Measurements from ENCODE around the gene TCF7. TPM values are rescaled to one million over a fixed set of nuclear protein-coding genes. Genes with fewer than 3 reads are reported as not detected.

The TCF7 gene
- polyA plus RNA-seq, 2 of the 4 experiments (the other 2 are of a cell fraction) = 2.8 to 10.1 TPM

DNA sequence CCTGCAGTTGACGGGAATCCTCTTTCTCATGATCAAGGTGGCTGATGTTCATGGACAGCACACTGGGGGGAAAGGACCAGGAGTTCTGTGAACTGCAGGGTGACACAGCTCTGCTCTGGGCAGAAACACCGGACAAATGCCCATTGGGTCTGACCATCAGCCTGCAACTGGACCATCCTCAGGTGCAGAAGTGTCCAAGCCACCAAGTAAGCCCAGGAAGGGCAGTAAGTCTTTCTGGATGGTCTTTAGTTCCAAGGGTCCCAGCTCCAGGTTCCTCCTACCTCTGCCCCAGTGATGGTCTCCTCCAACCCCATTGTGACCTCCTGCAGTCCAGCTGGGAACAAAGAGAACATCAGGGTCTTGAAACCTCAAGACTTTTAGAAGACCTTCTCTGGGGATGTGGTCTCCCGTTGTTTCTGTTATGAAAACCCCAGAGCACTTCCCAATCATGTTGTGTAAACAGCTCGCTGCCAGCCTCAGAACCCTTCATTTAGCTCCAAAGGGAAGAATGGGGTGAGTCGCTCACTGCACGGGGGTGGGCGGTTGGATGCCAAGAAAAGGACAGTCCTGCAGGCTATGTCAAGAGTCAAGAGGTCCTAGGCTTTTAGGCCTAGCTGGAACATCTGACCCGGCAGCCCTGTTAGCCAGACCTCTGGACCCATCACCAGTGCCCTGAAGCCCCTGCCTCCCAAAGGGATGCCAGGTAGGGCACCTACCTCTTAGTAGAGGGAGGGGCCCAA, 41.8 kb upstream of the TCF7 start:
- WGBS (ENCODE audit: missing lambda C conversion rate) = 82% methylated on average over 8 of the region's 8 CpGs
- CTCF ChIA-PET = interaction anchor here (1.1 to 3.4 kb wide), 6 partner anchors 11 to 68 kb away, joined by 3 to 36 read pairs (median 8); no protein-coding TSS in a partner anchor

GRCh38 chr5:134073404-134073803, 41.1 kb upstream of the TCF7 start:
- 0 out of 2 replicates have a peak, but pooled peaks have one; percentile 5 for TF ChIP-seq NFE2L2 (conservative IDR thresholded peaks at IDR 0.05; ENCODE audit: low read length)
- no peak for TF ChIP-seq BHLHE40 (IDR thresholded peaks at IDR 0.05; ENCODE audit: low read depth, low read length)
- TF ChIP-seq HDAC2 (IDR thresholded peaks at IDR 0.05) = no peak
- TF ChIP-seq EHMT2 (IDR thresholded peaks at IDR 0.05; ENCODE audit: low read depth) = no peak
- TF ChIP-seq ZFP36 (IDR thresholded peaks at IDR 0.05; ENCODE audit: borderline replicate concordance, partially characterized antibody) = peak; percentile 9
- no peak for TF ChIP-seq NPAS2 (CRISPR knock-in tag; IDR thresholded peaks at IDR 0.05; ENCODE audit: borderline replicate concordance)
- no peak for TF ChIP-seq TFCP2L1 (CRISPR knock-in tag; IDR thresholded peaks at IDR 0.05)
- TF ChIP-seq ZC3H11A (IDR thresholded peaks at IDR 0.05) = no peak
- no peak for TF ChIP-seq TP53 (CRISPR knock-in tag; IDR thresholded peaks at IDR 0.05)
- WGBS (ENCODE audit: missing lambda C conversion rate) = 68% methylated on average over 2 of the region's 2 CpGs
- no peak for ATAC-seq
- H3K4me1 ChIP-seq = peaks cover 8% of the 10 kb centered on the region; the same call in 2 of the 3 replicates
- FAIRE-seq = peak; percentile 80
- DNase-seq (ENCODE audit: low read depth in 1 of 2, low spot score in 1 of 2) = peak in 1 of 2 experiments; percentile 31
- H3K4me2 ChIP-seq = no peak overlapping the region
- no peaks in the 10 kb centered on the region for H3K9me3 ChIP-seq
- CTCF ChIA-PET = interaction anchor here (0.8 to 3.4 kb wide), 8 partner anchors 10 to 67 kb away, joined by 3 to 36 read pairs (median 6); no protein-coding TSS in a partner anchor
- POLR2A ChIA-PET = no interaction called here
- H3K27ac ChIP-seq = no peak overlapping the region
- no peak overlapping the region for H3K4me3 ChIP-seq

More for the DNA sequence above, 41.8 kb upstream of the TCF7 start:
- Histone ChIP-seq H3K4me1 (peaks cover 8% of the 10 kb centered on the region; the same call in 2 of the 3 replicates), H3K27ac (no peak overlapping the region), H3K4me2 (no peak overlapping the region), H3K4me3 (no peak overlapping the region), H3K9me3 (no peaks in the 10 kb centered on the region)
- no peak for TF ChIP-seq JUNB (IDR thresholded peaks at IDR 0.05)
- TF ChIP-seq CEBPB (IDR thresholded peaks at IDR 0.05) = no peak
- DNase-seq (ENCODE audit: low read depth in 1 of 2, low spot score in 1 of 2) = no peak
- POLR2A ChIA-PET = interaction anchor here (0.6 kb wide), 1 partner anchor 42 kb away, joined by 6 read pairs; the partner anchor contains the start of gene TCF7
- ATAC-seq = no peak
- FAIRE-seq = no peak

- ChIA-PET CTCF (interaction anchor here (1.0 kb wide), 1 partner anchor 27 kb away, joined by 3 read pairs; no protein-coding TSS in a partner anchor), POLR2A (no interaction called here)
- H3K27ac ChIP-seq = no peak overlapping the region
- H3K4me1 ChIP-seq = peaks cover 5% of the 10 kb centered on the region; the same call in 2 of the 3 replicates
- ATAC-seq = no peak
- peak; percentile 89 for FAIRE-seq
- WGBS (ENCODE audit: missing lambda C conversion rate) = 72% methylated on average over 2 of the region's 2 CpGs
- no peaks in the 10 kb centered on the region for H3K9me3 ChIP-seq
- no peak for DNase-seq (ENCODE audit: low read depth in 1 of 2, low spot score in 1 of 2)
- TF ChIP-seq JUN (IDR thresholded peaks at IDR 0.05) (no peak), HMGXB4 (CRISPR knock-in tag; IDR thresholded peaks at IDR 0.05; ENCODE audit: borderline replicate concordance) (no peak), EP300 (IDR thresholded peaks at IDR 0.05) (no peak), RARB (CRISPR knock-in tag; IDR thresholded peaks at IDR 0.05) (no peak), POLR2A (IDR thresholded peaks at IDR 0.05; ENCODE audit: low read length) (no peak), NFE2L2 (conservative IDR thresholded peaks at IDR 0.05; ENCODE audit: low read length) (no peak), HOXA7 (CRISPR knock-in tag; IDR thresholded peaks at IDR 0.05) (no peak), E2F6 (IDR thresholded peaks at IDR 0.05; ENCODE audit: borderline replicate concordance, low read depth) (no peak), TFCP2L1 (CRISPR knock-in tag; IDR thresholded peaks at IDR 0.05) (no peak), PHF8 (IDR thresholded peaks at IDR 0.05; ENCODE audit: borderline replicate concordance, low read depth) (no peak), HOXB13 (CRISPR knock-in tag; IDR thresholded peaks at IDR 0.05; ENCODE audit: low read depth) (no peak), FOXS1 (CRISPR knock-in tag; IDR thresholded peaks at IDR 0.05) (no peak), KDM1A (IDR thresholded peaks at IDR 0.05; ENCODE audit: low read depth) (no peak), HEYL (CRISPR knock-in tag; IDR thresholded peaks at IDR 0.05) (no peak), NR3C1 (IDR thresholded peaks at IDR 0.05) (no peak), KDM5A (IDR thresholded peaks at IDR 0.05) (no peak), HOXB5 (CRISPR knock-in tag; IDR thresholded peaks at IDR 0.05) (no peak), MAZ (IDR thresholded peaks at IDR 0.05; ENCODE audit: borderline replicate concordance, low read depth, low read length) (no peak)
- TF ChIP-seq, protein P1, sequence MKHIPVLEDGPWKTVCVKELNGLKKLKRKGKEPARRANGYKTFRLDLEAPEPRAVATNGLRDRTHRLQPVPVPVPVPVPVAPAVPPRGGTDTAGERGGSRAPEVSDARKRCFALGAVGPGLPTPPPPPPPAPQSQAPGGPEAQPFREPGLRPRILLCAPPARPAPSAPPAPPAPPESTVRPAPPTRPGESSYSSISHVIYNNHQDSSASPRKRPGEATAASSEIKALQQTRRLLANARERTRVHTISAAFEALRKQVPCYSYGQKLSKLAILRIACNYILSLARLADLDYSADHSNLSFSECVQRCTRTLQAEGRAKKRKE (CRISPR knock-in tag; IDR thresholded peaks at IDR 0.05; ENCODE audit: low read depth) = no peak
- TF ChIP-seq, protein P2, sequence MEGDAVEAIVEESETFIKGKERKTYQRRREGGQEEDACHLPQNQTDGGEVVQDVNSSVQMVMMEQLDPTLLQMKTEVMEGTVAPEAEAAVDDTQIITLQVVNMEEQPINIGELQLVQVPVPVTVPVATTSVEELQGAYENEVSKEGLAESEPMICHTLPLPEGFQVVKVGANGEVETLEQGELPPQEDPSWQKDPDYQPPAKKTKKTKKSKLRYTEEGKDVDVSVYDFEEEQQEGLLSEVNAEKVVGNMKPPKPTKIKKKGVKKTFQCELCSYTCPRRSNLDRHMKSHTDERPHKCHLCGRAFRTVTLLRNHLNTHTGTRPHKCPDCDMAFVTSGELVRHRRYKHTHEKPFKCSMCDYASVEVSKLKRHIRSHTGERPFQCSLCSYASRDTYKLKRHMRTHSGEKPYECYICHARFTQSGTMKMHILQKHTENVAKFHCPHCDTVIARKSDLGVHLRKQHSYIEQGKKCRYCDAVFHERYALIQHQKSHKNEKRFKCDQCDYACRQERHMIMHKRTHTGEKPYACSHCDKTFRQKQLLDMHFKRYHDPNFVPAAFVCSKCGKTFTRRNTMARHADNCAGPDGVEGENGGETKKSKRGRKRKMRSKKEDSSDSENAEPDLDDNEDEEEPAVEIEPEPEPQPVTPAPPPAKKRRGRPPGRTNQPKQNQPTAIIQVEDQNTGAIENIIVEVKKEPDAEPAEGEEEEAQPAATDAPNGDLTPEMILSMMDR (IDR thresholded peaks at IDR 0.05) = no peak
- no peak overlapping the region for H3K4me3 ChIP-seq
- no peak overlapping the region for H3K4me2 ChIP-seq
Observed at GRCh38 chr5:134075102-134075501, 39.4 kb upstream of the TCF7 start.
